NCI-H1436 (cell line): ENCODE results near the gene CDKN2B-AS1.

Experiments
- DNase-seq: peaks from one replicate; lab custom pipeline; 2025; lab: John Stamatoyannopoulos, UW

The CDKN2B-AS1 gene

DNA sequence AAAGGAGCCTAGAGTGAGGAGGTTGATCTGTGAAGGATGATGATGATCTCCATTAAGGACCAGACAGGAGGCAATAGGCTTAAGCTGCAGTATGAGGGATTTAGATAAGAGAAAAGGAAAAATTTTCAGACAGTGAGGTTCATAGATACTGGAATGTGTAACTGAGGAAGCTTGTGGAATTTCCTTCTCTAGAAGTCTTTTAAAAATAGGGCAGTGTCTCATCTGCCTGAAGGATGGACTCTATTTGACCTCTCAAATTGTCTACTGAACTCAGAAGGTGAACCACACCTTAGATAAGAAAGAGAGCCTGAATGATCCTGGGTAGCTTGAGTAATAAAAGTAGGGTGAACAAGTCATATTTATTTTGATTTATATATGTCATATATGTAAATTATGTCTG, 162.7 kb downstream of the CDKN2B-AS1 start:
- no peak for DNase-seq

DNA sequence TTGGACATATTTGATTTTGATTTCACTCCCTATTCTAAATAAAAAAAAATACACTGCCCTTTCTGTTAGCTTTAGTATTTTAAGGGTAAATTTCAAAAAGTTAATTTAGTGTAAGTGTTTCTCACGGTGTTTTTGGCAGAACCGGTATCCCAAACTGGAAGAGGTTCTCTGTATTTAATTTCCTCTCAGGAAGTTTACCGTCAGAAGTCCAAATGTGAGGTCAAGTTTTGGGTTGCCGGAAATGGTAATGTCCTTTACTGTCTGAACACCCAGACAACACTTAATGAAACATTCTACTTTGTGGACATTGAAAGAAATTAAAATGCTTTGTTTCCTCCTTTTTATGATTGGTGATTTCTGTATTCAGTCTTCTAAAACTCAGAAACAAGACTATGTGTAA, 163.2 kb downstream of the CDKN2B-AS1 start:
- no peak for DNase-seq

DNA sequence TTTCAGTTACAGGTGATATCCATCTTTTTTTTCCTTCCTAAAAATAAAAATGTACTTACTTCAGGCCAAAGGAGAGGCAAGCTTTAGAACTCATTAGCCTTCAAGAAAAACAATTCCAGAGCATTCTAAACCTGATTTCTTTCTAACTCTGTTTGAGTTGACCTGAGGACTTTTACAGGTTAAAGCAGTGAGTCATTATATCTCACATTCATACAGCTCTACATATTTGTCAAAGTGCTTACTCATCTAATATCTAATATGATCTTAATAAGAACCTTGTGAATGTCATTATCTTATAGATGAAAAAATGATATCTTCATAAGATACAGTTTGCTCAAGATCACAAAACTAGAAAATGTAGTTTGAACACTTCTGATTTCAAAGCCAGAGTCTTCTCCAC, 163.7 kb downstream of the CDKN2B-AS1 start:
- no peak for DNase-seq

DNA sequence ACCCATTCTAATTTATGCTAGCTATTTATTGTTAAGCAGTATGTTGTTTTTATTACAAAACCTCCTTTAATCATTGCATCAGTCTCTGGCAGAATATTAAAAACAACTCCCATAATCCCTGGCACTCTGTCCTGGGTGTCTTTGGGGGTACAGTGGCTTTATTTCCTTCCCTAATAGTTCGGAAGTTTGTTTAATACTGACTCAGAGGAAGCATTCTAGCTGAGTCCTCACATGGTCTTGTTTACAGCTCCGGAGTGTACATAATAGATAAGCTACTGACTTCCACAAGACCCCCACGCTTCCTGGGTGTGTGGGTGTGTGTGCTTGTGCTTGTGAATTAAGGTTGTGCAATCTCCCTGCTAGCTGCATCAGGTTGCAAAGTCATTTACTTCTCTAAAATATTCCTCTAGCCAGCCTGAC, 164.3 kb downstream of the CDKN2B-AS1 start:
- no peak for DNase-seq

DNA sequence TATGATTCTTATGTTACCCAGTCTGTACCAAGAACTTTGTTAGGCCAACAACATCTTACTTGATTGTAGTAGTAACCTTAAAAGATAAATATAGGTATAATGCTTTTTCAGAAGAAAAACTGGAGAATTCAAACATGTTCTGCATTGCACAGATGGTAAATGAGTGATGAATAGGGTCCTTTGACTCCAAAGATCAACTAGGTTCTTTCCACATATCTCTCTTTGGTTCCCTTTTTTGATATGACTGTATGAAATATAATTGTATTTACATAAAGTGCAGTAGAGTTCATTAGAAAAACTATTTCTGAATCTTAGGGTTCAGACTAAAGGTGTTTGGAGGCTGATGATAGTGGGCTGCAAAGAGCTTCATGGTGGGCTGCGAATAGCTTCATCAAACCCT, 165.0 kb downstream of the CDKN2B-AS1 start:
- DNase-seq, result no peak

DNA sequence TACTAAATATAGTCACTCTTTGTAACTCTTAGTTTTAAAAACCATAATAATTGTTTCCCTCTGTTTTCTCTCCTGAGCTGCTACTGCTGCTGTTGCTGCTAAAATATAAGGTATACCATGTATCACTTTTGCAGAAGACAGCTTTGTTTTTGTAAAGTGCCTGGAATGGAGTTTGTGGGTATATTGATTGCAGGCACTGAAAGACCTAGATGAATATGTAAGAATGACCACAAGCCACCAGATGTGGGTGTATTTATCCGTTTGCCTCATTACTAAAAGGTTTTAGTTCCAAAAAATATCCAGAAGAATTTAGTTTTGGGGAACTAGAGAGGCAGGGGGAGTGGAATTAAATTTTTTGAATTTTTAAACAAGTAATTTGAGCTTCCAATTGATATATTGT, 165.6 kb downstream of the CDKN2B-AS1 start:
- no peak for DNase-seq

DNA sequence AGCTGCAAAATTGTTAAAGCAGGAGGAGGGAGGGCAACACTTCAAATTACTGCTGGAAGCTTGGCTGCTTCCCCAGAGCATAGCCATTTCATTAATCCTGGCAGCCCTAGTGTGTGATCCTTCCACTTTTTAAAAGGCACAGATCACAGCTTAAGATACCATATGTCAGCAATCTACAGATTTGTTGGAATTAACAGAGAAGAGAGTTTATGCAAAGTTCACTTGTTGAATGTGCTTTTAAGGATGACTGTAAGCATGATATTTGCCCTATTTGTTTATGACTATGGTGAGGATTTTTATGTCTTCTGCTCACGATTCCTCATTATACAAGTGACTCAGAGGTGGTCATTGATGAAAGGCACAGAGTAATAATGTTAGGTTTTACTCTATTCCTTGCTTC, 170.6 kb downstream of the CDKN2B-AS1 start:
- no peak for DNase-seq

DNA sequence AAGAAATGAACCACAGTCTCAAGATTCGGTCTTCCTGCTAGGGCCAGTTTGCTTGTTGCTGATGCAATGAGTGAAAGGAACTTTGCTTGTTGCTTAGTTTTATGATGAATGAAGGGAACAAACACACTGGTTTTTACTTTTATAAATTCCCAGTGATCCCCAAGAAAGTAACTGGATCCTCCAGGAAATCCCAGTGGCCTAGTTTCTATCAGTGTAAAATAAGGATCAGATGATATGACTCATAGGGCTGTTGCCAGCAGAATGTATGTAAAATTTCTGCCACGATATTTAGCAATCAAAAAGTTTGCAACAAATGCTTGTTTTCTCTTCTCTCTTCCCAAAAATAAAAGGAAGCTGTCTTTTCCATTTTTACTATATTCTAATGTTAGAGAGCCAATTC, 174.7 kb downstream of the CDKN2B-AS1 start:
- no peak for DNase-seq

DNA sequence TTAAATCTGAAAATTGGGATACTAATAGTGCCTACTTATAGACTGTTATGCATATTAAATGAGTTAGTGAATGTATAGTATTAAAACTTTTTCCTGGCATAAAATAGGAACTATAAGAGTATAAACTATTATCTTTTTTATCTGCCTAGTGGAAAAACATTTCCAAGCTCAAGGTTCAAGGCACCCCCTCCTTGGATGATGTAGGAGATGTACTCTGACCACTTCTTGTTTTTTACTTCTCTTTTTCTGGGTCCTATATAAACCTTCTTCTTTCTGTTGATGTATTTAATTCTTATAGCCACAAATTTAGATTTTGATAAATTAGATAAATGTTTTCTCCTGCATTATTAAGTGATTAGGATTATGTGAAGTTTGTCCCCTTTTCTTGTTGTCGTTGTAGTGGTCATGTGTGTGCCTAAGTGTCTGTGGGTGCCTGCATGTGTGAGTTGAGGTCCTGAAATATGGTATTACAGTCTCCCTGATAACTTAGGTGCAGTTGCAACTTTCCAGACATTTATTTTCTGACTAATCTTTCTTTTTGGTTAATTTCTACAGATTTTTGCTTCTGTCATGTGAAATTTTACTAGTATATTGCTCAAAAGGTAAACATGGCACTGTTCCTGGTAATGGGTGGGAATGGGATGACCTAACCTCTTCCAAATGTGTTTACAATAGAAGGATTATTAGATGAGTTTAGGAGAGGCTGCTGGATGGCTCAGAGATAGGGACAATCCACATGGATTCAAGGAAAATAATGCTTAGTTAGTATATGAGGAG, 175.3 kb downstream of the CDKN2B-AS1 start:
- DNase-seq, result no peak
